Measurements from ENCODE around the gene ZNF747. TPM values are rescaled to one million over a fixed set of nuclear protein-coding genes. Genes with fewer than 3 reads are reported as not detected.

ZNF747 gene
- total RNA-seq, 1 donor from 2014 or later = 15.2 TPM

GRCh38 chr16:30570636-30571444 lies 36.2 kb upstream of the ZNF747 start:
- H3K4me1 Mint-ChIP-seq = peaks cover 26% of the 10 kb centered on the region
- no peaks in the 10 kb centered on the region for H3K9me3 Mint-ChIP-seq
- no peaks in the 10 kb centered on the region for H3K36me3 Mint-ChIP-seq
- no peaks in the 10 kb centered on the region for H3K27me3 Mint-ChIP-seq (ENCODE audit: low read depth)
- no peak for TF ChIP-seq CTCF (IDR thresholded peaks at IDR 0.05; ENCODE audit: unreplicated experiment)
- peak in 1 of 2 experiments; percentile 55 for DNase-seq (ENCODE audit: low spot score in 2 of 2, unreplicated experiment in 2 of 2)
- H3K27ac Mint-ChIP-seq = peak overlapping the region; percentile 95
- peak overlapping the region; percentile 89 for H3K4me3 Mint-ChIP-seq

GRCh38 chr16:30569746-30570635 lies 35.3 kb upstream of the ZNF747 start:
- no peaks in the 10 kb centered on the region for H3K27me3 Mint-ChIP-seq (ENCODE audit: low read depth)

GRCh38 chr16:30569281-30569680 lies 34.6 kb upstream of the ZNF747 start:
- Mint-ChIP-seq H3K9me3 (no peaks in the 10 kb centered on the region), H3K27me3 (ENCODE audit: low read depth) (no peaks in the 10 kb centered on the region), H3K36me3 (no peaks in the 10 kb centered on the region), H3K27ac (no peak overlapping the region), H3K4me3 (no peak overlapping the region), H3K4me1 (peaks cover 26% of the 10 kb centered on the region)
- no peak for TF ChIP-seq CTCF (IDR thresholded peaks at IDR 0.05; ENCODE audit: unreplicated experiment)
- DNase-seq (ENCODE audit: low spot score in 2 of 2, unreplicated experiment in 2 of 2) = no peak

More at GRCh38 chr16:30569746-30570635, 35.3 kb upstream of the ZNF747 start:
- Mint-ChIP-seq H3K4me3 (peak overlapping the region; percentile 89), H3K36me3 (no peaks in the 10 kb centered on the region), H3K9me3 (no peaks in the 10 kb centered on the region), H3K27ac (peak overlapping the region; percentile 37), H3K4me1 (peaks cover 26% of the 10 kb centered on the region)
- DNase-seq (ENCODE audit: low spot score in 2 of 2, unreplicated experiment in 2 of 2) = no peak
- TF ChIP-seq CTCF (IDR thresholded peaks at IDR 0.05; ENCODE audit: unreplicated experiment) = no peak

GRCh38 chr16:30567991-30568638 lies 33.5 kb upstream of the ZNF747 start:
- TF ChIP-seq CTCF (IDR thresholded peaks at IDR 0.05; ENCODE audit: unreplicated experiment) = no peak
- Mint-ChIP-seq H3K4me1 (peaks cover 24% of the 10 kb centered on the region), H3K9me3 (no peaks in the 10 kb centered on the region), H3K4me3 (no peak overlapping the region), H3K36me3 (no peaks in the 10 kb centered on the region), H3K27me3 (ENCODE audit: low read depth) (no peaks in the 10 kb centered on the region), H3K27ac (peak overlapping the region; percentile 87)
- DNase-seq (ENCODE audit: low spot score in 2 of 2, unreplicated experiment in 2 of 2) = no peak

GRCh38 chr16:30567160-30567990 lies 32.7 kb upstream of the ZNF747 start:
- Mint-ChIP-seq H3K27me3 (ENCODE audit: low read depth) (no peaks in the 10 kb centered on the region), H3K36me3 (no peaks in the 10 kb centered on the region), H3K27ac (peak overlapping the region; percentile 87), H3K4me3 (no peak overlapping the region), H3K9me3 (no peaks in the 10 kb centered on the region), H3K4me1 (peaks cover 23% of the 10 kb centered on the region)
- DNase-seq (ENCODE audit: low spot score in 2 of 2, unreplicated experiment in 2 of 2) = no peak
- no peak for TF ChIP-seq CTCF (IDR thresholded peaks at IDR 0.05; ENCODE audit: unreplicated experiment)

Measured in mesothelial cell of epicardium (in vitro differentiated cells).